ENCODE measurements around the gene BLOC1S3.

BLOC1S3 gene

DNA sequence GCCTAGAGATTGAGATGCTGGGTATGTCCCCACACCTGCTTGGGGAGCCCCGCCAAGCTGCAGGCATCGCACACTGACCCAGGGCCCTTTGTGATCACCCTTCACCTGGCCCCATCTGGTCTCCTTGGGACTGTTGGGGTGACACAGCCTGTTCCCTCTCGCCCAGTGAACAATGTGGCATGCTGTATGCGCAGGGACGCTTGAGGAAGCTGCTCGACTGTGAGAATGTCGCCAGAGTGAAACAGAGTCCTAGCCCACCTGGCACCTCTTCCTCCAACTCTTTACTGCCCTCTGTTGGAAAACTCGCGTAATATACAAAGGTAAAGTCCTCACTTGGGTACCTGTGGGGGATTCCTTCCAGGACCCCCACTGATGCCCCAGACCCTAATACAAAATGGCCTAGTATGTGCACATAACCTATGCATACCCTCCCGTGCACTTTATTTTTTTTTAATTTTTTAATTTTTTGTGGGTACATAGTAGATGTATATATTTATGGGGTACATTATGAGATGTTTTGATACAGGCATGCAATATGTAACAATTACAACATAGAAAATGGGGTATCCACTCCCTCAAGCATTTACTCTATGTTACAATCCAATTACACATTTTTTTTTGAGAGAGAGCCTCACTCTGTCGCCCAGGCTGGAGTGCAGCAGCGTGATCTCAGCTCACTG lies 9.0 kb downstream of the BLOC1S3 start:
- no peak for TF ChIP-seq TAF1 (IDR thresholded peaks at IDR 0.05; ENCODE audit: borderline replicate concordance, insufficient read depth, low read length)
- no peak for TF ChIP-seq SIN3A (IDR thresholded peaks at IDR 0.05; ENCODE audit: borderline replicate concordance, insufficient read depth, low read length)
- no peak for TF ChIP-seq POLR2AphosphoS5 (IDR thresholded peaks at IDR 0.05; ENCODE audit: low read depth, low read length)
- TF ChIP-seq, protein P1, sequence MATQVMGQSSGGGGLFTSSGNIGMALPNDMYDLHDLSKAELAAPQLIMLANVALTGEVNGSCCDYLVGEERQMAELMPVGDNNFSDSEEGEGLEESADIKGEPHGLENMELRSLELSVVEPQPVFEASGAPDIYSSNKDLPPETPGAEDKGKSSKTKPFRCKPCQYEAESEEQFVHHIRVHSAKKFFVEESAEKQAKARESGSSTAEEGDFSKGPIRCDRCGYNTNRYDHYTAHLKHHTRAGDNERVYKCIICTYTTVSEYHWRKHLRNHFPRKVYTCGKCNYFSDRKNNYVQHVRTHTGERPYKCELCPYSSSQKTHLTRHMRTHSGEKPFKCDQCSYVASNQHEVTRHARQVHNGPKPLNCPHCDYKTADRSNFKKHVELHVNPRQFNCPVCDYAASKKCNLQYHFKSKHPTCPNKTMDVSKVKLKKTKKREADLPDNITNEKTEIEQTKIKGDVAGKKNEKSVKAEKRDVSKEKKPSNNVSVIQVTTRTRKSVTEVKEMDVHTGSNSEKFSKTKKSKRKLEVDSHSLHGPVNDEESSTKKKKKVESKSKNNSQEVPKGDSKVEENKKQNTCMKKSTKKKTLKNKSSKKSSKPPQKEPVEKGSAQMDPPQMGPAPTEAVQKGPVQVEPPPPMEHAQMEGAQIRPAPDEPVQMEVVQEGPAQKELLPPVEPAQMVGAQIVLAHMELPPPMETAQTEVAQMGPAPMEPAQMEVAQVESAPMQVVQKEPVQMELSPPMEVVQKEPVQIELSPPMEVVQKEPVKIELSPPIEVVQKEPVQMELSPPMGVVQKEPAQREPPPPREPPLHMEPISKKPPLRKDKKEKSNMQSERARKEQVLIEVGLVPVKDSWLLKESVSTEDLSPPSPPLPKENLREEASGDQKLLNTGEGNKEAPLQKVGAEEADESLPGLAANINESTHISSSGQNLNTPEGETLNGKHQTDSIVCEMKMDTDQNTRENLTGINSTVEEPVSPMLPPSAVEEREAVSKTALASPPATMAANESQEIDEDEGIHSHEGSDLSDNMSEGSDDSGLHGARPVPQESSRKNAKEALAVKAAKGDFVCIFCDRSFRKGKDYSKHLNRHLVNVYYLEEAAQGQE (IDR thresholded peaks at IDR 0.05; ENCODE audit: insufficient read depth in 1 of 2, low read depth in 2 of 2, low read length in 2 of 2) = no peak
- TF ChIP-seq FOXP2 (optimal IDR thresholded peaks at IDR 0.05; ENCODE audit: borderline replicate concordance, extremely low read depth, extremely low read length, insufficient read depth) = no peak

DNA sequence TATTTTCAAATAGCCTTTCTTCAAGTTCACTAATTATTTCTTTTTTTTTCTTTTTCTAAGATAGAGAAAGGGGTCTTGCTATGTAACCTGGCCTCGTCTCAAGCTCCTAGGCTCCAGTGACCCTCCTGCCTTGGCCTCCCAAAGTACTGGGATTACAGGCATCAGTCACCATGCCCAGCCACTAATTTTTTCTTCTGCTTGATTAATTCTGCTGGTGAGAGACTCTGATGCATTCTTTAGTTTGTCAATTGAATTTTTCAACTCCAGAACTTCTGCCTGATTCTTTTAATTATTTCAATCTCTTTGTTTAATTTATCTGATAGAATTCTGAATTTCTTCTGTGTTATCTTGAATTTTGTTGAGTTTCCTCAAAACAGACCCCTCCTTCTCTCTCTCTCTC lies 11.4 kb downstream of the BLOC1S3 start:
- TF ChIP-seq, protein P1 (IDR thresholded peaks at IDR 0.05; ENCODE audit: insufficient read depth in 1 of 2, low read depth in 2 of 2, low read length in 2 of 2) = no peak
- no peak for TF ChIP-seq POLR2AphosphoS5 (IDR thresholded peaks at IDR 0.05; ENCODE audit: low read depth, low read length)
- no peak for TF ChIP-seq FOXP2 (optimal IDR thresholded peaks at IDR 0.05; ENCODE audit: borderline replicate concordance, extremely low read depth, extremely low read length, insufficient read depth)
- TF ChIP-seq TAF1 (IDR thresholded peaks at IDR 0.05; ENCODE audit: borderline replicate concordance, insufficient read depth, low read length) = no peak

DNA sequence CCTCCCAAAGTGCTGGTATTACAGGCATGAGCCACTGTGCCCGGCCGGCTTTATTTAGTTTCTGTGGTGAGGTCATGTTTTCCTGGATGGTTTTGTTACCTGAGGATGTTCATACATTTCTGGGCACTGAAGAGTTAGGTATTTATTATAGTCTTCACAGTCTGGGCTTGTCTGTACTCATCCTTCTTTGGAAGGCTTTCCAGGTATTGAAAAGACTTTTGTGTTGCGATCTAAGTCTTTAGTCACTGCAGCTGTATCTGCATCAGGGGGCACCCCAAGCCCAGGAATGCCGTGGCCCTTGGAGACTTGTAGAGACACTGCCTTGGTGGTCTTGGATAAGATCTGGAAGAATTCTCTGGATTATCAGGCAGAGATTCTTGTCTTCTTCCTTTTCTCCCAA lies 12.8 kb downstream of the BLOC1S3 start:
- TF ChIP-seq, protein P1 (IDR thresholded peaks at IDR 0.05; ENCODE audit: insufficient read depth in 1 of 2, low read depth in 2 of 2, low read length in 2 of 2) = no peak
- TF ChIP-seq FOXP2 (optimal IDR thresholded peaks at IDR 0.05; ENCODE audit: borderline replicate concordance, extremely low read depth, extremely low read length, insufficient read depth) = no peak
- no peak for TF ChIP-seq POLR2AphosphoS5 (IDR thresholded peaks at IDR 0.05; ENCODE audit: low read depth, low read length)

DNA sequence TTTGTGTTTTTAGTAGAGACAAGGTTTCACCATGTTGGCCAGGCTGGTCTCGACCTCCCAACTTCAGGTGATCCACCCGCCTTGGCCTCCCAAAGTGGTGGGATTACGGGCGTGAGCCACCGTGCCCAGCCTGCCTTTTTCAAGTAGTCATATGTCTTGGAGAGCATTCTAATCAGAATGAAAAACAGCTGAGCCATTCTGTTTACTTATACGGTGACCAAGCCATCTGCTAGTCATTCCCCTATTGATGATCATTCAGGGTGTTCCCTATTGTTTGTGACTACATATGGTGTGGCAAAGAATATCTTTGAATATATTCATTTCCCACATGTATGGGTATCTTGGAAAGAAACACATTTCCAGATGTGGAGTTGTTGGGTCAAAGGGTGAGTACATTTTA lies 17.2 kb downstream of the BLOC1S3 start:
- TF ChIP-seq FOXP2 (optimal IDR thresholded peaks at IDR 0.05; ENCODE audit: borderline replicate concordance, extremely low read depth, extremely low read length, insufficient read depth) = no peak
- TF ChIP-seq, protein P1 (IDR thresholded peaks at IDR 0.05; ENCODE audit: insufficient read depth in 1 of 2, low read depth in 2 of 2, low read length in 2 of 2) = no peak
- no peak for TF ChIP-seq SIN3A (IDR thresholded peaks at IDR 0.05; ENCODE audit: borderline replicate concordance, insufficient read depth, low read length)
- no peak for TF ChIP-seq TAF1 (IDR thresholded peaks at IDR 0.05; ENCODE audit: borderline replicate concordance, insufficient read depth, low read length)
- TF ChIP-seq POLR2AphosphoS5 (IDR thresholded peaks at IDR 0.05; ENCODE audit: low read depth, low read length) = no peak

DNA sequence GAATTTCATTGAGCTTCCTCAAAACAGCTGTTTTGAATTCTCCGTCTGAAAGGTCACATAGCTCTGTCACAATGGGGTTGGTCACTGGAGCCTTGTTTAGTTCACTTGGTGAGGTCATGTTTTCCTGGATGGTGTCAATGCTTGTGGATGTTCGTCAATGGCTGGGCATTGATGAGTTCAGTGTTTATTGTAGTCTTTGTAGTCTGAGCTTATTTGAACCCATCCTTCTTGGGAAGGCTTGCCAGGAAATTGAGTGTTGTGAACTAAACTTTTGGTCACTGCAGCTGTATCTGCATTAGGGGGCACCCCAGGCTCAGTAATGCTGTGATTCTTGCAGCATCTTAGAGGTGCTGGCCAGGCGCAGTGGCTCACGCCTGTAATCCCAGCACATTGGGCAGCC lies 22.0 kb downstream of the BLOC1S3 start:
- TF ChIP-seq SIN3A (IDR thresholded peaks at IDR 0.05; ENCODE audit: borderline replicate concordance, insufficient read depth, low read length) (no peak), POLR2AphosphoS5 (IDR thresholded peaks at IDR 0.05; ENCODE audit: low read depth, low read length) (no peak), TAF1 (IDR thresholded peaks at IDR 0.05; ENCODE audit: borderline replicate concordance, insufficient read depth, low read length) (no peak), FOXP2 (optimal IDR thresholded peaks at IDR 0.05; ENCODE audit: borderline replicate concordance, extremely low read depth, extremely low read length, insufficient read depth) (no peak)
- TF ChIP-seq, protein P1 (IDR thresholded peaks at IDR 0.05; ENCODE audit: insufficient read depth in 1 of 2, low read depth in 2 of 2, low read length in 2 of 2) = no peak
